ENCODE data around the gene SVIL. TPM values are rescaled to one million over a fixed set of nuclear protein-coding genes. Genes with fewer than 3 reads are reported as not detected.

SVIL gene
- polyA plus RNA-seq, 1 donor from 2014 or later = 7.3 TPM

- no peak overlapping the region for H3K4me2 ChIP-seq (ENCODE audit: low read length)
- H3K9me3 ChIP-seq (ENCODE audit: low read length) = peaks cover 10% of the 10 kb centered on the region
- no peaks in the 10 kb centered on the region for H3K79me2 ChIP-seq (replicated peaks; ENCODE audit: insufficient read depth, low read length)
- H3K27me3 ChIP-seq (ENCODE audit: insufficient read depth, low read depth, low read length) = no peaks in the 10 kb centered on the region
- H3K9ac ChIP-seq (ENCODE audit: low read length) = no peak overlapping the region
- H2AFZ ChIP-seq (ENCODE audit: low read depth, low read length) = no peak overlapping the region
- no peak overlapping the region for H3K27ac ChIP-seq (ENCODE audit: low read length)
- no peaks in the 10 kb centered on the region for H3K36me3 ChIP-seq (ENCODE audit: insufficient read depth, low read length)
- H3F3A ChIP-seq (ENCODE audit: insufficient read depth, low read length, poor library complexity, severe bottlenecking) = no peaks in the 10 kb centered on the region
- H3K9me2 ChIP-seq (ENCODE audit: insufficient read depth, low read length) = no peaks in the 10 kb centered on the region
- TF ChIP-seq, protein P1, sequence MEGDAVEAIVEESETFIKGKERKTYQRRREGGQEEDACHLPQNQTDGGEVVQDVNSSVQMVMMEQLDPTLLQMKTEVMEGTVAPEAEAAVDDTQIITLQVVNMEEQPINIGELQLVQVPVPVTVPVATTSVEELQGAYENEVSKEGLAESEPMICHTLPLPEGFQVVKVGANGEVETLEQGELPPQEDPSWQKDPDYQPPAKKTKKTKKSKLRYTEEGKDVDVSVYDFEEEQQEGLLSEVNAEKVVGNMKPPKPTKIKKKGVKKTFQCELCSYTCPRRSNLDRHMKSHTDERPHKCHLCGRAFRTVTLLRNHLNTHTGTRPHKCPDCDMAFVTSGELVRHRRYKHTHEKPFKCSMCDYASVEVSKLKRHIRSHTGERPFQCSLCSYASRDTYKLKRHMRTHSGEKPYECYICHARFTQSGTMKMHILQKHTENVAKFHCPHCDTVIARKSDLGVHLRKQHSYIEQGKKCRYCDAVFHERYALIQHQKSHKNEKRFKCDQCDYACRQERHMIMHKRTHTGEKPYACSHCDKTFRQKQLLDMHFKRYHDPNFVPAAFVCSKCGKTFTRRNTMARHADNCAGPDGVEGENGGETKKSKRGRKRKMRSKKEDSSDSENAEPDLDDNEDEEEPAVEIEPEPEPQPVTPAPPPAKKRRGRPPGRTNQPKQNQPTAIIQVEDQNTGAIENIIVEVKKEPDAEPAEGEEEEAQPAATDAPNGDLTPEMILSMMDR (IDR thresholded peaks at IDR 0.05; ENCODE audit: poor library complexity, severe bottlenecking) = no peak
- TF ChIP-seq EZH2 (IDR thresholded peaks at IDR 0.05; ENCODE audit: borderline replicate concordance, insufficient read depth, low read length, poor library complexity, severe bottlenecking) (no peak), EP300 (conservative IDR thresholded peaks at IDR 0.05; ENCODE audit: poor library complexity, severe bottlenecking) (no peak), MXI1 (conservative IDR thresholded peaks at IDR 0.05; ENCODE audit: poor library complexity, severe bottlenecking) (no peak), POLR2AphosphoS5 (IDR thresholded peaks at IDR 0.05) (no peak), TAF1 (IDR thresholded peaks at IDR 0.05; ENCODE audit: low read depth) (no peak)
- H3K4me3 ChIP-seq (ENCODE audit: low read length) = no peak overlapping the region
- no peaks in the 10 kb centered on the region for H4K20me1 ChIP-seq (ENCODE audit: insufficient read depth)
Measured at GRCh38 chr10:29680091-29680490, 45.3 kb upstream of the SVIL start.

- Histone ChIP-seq H3K9ac (ENCODE audit: low read length) (no peak overlapping the region), H3K4me3 (ENCODE audit: low read length) (no peak overlapping the region), H3K79me2 (replicated peaks; ENCODE audit: insufficient read depth, low read length) (no peaks in the 10 kb centered on the region), H3K9me3 (ENCODE audit: low read length) (peaks cover 18% of the 10 kb centered on the region), H3F3A (ENCODE audit: insufficient read depth, low read length, poor library complexity, severe bottlenecking) (no peaks in the 10 kb centered on the region), H3K36me3 (ENCODE audit: insufficient read depth, low read length) (no peaks in the 10 kb centered on the region), H2AFZ (ENCODE audit: low read depth, low read length) (no peak overlapping the region), H3K27me3 (ENCODE audit: insufficient read depth, low read depth, low read length) (no peaks in the 10 kb centered on the region), H4K20me1 (ENCODE audit: insufficient read depth) (no peaks in the 10 kb centered on the region), H3K9me2 (ENCODE audit: insufficient read depth, low read length) (no peaks in the 10 kb centered on the region), H3K4me2 (ENCODE audit: low read length) (no peak overlapping the region), H3K27ac (ENCODE audit: low read length) (no peak overlapping the region)
- no peak for TF ChIP-seq MXI1 (conservative IDR thresholded peaks at IDR 0.05; ENCODE audit: poor library complexity, severe bottlenecking)
- TF ChIP-seq EP300 (conservative IDR thresholded peaks at IDR 0.05; ENCODE audit: poor library complexity, severe bottlenecking) = no peak
- no peak for TF ChIP-seq SMC3 (conservative IDR thresholded peaks at IDR 0.05; ENCODE audit: poor library complexity)
- TF ChIP-seq TAF1 (IDR thresholded peaks at IDR 0.05; ENCODE audit: low read depth) = no peak
- TF ChIP-seq EZH2 (IDR thresholded peaks at IDR 0.05; ENCODE audit: borderline replicate concordance, insufficient read depth, low read length, poor library complexity, severe bottlenecking) = no peak
- no peak for TF ChIP-seq POLR2AphosphoS5 (IDR thresholded peaks at IDR 0.05)
- TF ChIP-seq REST (IDR thresholded peaks at IDR 0.05; ENCODE audit: borderline replicate concordance) = no peak
- no peak for TF ChIP-seq RAD21 (conservative IDR thresholded peaks at IDR 0.05)
- TF ChIP-seq, protein P1 (IDR thresholded peaks at IDR 0.05; ENCODE audit: poor library complexity, severe bottlenecking) = no peak
Measured at GRCh38 chr10:29676732-29677131, 42.0 kb upstream of the SVIL start.
